ENCODE results near the gene HOMEZ. TPM values are rescaled to one million over a fixed set of nuclear protein-coding genes. Genes with fewer than 3 reads are reported as not detected.
A peak's percentile ranks its signal among the peaks of the same experiment; 100 is the strongest.

The HOMEZ gene
- polyA plus RNA-seq, 10 donors = 8.1 to 11.5 (median 9.8) TPM

DNA sequence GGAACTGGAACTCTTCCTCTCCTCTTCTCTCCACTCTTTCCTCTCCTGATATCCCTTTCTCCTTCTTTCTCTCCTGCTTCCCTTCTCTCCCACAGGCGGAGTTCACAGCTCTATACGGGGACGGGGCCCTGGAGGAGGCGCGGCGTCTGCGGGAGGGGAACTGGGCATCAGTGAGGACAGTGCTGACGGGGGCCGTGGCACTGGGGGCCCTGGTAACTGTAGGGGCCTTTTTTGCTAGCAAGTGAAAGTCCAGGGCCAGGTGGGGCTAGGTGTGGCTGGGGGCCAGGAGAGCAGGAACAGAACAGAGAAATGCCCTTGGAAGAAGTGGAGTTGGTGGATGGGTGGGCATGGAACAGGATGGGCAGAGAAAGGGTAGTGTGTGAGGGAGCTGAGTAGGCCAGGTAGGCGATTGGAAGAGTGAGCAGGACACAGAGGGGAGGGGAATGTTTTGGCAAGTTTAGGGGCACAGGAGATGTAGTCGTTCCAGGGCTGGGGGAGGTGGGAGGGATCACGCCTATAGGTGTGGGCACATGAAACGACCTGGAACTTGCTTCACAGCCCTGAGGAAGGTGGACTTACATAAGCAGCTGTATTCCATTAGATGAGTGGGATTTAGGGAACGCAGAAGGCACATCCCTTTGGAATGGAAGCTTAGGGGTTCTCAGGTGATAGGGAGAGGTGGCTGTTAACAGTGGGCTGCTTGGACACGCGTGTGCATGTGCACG, 23.0 kb upstream of the HOMEZ start:
- DNase-seq = no peak

GRCh38 chr14:23307687-23308644, 22.0 kb upstream of the HOMEZ start:
- DNase-seq = no peak

DNA sequence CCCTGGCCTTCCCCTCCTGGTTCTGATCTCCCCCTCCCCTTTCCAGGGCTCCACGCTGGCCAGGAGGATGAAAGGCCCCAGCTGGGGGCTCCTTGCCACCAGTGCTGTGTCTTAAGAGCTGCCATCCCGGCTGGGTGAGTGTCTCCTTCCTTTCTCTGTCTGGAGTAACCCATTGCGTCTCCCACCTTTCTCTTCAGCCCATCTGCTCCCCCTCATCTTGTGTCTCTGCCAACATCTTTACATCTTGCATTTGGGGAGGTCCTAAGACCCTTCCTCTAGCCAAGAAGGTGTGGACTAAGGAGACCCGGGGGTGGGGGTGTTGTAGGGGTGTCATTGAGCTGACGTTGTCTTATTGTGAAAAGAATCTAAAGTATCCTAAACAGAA, 21.2 kb upstream of the HOMEZ start:
- DNase-seq = no peak

DNA sequence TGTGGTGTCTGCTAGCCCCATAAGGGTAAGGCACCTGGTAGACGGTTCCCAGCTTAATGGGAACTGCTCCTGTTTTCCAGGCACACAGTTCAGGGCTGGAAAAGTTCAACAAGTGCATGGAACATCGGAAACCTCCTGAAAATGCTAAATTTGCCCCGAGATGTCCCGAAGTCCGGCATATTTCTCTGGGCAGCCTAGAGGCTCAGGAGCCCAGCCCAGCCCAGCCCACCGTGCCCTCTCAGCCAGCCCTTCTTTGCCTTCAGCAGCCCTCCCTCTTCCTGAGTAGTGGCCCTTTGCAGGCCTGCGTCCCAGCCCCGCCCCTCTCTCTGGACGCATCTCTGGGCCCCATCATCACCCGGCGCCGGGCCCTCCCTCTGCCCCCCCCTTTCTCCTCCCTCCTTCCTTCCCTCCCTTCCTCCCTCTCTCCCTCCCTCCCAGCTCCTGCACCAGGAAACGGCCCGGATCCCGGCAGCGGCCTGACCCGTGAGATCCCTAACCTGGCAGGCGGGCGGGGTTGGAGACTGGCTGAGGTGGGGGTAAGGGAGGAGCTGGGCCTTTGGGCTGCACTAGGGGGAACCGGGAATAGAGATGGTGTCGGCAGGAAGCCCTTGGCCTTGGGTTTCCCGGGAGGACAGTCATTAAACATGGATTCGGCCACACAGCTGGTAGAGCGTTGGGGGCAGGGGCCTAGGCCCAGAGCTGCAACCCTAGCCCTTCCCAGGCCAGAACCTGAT, 20.6 kb upstream of the HOMEZ start, which contains the start of gene BCL2L2:
TSS of gene BCL2L2 (plus strand) at position 422 of the 734 bp plus-strand sequence. CDS start 935 bp downstream, outside the sequence.
- peak; percentile 88 to 97 (median 94) for DNase-seq

GRCh38 chr14:23302290-23303225, 16.6 kb upstream of the HOMEZ start, which contains the start of gene PPP1R3E:
TSS of gene PPP1R3E (minus strand) at chr14:23302859. CDS start at chr14:23302576, 283 bp downstream.
- DNase-seq = peak; percentile 58 to 90 (median 74)

DNA sequence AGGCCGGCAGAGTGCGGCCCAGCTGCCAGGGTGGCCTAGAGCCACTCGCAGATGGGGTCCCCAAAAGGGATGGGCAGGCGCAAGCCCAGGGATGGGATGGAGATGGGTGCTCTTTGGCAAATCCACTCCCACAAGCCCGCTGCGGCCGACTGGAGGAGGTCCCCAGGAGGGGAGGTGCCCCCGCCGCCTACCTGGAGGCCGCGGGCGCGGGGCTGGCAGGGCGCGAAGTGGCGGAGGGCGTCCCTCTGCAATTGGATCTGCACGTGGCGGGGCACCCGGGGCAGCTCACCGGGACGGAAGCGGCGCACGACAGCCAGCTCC, 16.0 kb upstream of the HOMEZ start:
- DNase-seq = no peak

GRCh38 chr14:23301288-23301968, 15.5 kb upstream of the HOMEZ start:
- DNase-seq = peak; percentile 99 to 100 (median 100)

DNA sequence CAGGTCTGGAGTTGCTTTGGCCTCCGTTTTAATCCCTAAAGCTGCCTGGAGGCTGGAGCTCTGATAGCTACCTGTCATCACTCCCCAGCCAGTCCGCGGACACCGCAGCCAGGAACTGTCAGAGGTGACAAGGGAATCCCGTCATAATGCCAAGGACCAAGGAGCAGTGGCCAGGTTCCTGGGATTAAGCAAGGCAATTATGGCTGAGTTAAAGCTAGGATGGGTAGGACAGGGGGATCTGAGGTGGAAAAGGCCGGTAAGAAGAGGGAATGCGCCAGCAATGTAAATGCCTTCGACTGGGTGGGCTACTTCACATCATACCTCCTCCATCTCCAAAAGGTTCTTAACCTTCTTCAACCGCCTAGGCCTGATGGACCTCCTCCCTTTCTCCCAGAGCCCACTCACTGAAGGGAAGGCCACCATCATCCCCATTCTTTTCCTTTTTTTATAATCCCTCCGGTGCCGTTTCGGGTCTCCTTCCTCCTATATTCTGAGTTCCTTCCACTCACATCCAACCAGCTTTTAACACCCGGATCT, 14.8 kb upstream of the HOMEZ start:
- no peak for DNase-seq

GRCh38 chr14:23299986-23300686, 14.2 kb upstream of the HOMEZ start:
- no peak for DNase-seq

DNA sequence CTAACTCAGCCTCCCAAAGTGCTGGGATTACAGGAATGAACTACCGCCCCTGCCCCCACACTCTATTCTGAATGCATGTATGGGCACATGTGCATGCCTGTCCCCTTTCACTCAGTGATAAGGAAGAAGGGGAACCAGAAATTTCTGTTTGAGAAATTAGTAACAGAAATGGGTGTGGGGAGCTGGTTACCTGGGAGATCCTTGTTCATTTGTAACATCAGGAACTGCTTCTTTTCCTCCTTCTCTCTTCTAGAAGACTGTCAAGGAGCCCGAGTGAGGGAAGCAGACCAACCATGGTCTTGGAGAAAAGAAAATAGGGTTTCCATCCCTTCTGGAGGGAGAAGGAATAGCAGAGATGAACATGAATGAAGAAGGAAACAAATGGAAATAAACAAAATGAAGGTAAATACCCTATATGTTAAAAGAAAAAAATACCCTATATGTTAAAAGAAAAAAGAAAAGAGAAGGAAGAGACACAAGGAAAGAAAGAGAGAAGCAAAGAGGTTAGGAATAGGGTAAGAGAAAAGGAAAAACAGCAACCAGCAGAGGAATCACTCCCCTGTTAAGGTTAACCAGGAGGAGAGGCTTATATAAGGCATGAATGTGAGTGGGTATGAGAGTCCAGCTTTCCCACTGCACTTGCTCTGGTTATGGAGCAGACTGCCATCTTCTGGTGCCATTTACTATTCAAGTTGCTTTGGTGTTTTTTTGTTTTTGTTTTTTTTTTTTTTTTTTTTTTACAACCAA, 13.5 kb upstream of the HOMEZ start:
- no peak for DNase-seq

GRCh38 chr14:23297611-23298277, 11.8 kb upstream of the HOMEZ start:
- DNase-seq = no peak

DNA sequence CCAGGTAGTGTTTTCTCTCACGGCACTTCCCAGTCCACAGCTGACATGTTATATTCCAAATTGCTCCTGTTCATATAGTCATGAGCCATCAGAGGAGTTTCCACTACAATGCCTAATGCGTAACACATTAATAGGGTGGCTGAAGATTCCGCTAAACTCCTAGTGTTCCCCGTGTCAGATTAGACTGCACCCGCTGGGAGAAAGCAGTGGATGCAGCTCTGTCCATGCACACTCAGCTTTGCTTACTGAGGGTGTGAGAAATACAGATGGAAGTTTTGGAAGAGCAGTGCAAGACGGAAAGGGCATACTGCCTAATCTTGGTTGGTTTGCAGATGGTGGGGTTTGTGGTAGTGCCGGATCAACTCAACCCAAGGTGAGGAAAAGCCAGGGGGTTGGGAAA, 11.2 kb upstream of the HOMEZ start:
- no peak for DNase-seq

DNA sequence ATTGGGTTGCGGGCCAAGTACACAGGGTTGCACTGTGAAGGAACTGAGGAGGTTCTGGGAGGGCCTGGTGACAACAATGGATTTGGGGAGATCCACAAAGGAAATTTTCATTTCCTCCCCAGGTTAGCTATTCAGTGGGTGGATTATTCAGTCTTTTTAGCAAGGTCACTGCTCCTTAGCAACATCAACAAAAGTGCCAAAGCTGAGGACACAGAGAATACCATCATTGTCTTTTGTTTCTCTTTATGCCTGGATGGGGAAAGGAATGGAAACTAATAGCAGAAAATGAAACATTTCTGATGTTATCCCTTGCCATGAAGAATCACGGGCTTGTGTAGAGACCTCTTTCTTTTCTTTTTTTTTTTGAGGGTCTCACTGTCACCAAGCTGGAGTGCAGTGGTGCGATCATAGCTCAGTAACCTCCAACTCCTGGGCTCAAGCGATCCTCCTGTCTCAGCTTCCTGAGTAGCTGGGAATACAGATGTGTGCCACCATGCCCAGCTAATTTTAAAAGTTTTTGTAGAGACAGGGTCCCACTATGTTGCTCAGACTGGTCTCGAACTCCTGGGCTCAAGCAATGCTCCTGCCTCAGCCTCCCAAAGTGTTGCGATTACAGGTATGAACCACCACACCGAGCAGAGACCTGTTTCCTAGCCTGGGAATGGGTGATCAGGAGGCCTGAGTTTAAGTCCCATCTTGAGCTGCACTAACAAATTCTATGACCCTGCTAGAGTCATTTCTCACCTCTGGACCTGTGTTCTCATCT, 10.3 kb upstream of the HOMEZ start:
- no peak for DNase-seq

DNA sequence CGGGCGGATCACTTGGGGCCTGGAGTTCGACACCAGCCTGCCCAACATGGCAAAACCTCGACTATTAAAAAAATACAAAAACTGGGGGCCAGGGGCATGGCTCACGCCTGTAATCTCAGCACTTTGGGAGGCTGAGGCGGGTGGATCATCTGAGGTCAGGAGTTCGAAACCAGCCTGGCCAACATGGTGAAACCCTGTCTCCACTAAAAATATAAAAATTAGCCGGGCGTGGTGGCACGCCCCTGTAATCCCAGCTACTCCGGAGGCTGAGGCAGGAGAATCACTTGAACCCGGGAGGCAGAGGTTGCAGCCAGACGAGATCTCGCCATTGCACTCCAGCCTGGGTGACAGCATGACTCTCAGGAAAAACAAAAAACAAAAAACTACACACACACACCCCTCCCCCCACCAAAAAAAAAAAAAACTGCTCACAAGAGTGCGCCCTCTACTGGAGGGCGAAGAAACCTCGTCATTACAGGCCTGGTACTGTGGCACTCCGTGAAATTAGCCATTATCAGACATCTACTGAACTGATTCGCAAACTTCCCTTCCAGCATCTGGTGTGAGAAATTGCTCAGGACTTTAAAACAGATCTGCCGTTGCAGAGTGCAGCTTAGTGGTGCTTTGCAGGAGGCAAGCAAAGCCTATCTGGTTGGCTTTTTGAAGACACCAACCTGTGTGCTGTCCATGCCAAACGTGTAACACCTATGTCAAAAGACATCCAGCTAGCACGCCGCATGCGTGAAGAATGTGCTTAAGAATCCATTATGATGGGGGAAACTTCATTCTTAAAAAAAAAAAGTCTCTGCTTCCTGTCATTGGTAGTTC, 9.0 kb upstream of the HOMEZ start:
- peak; percentile 19 to 63 (median 54) for DNase-seq

GRCh38 chr14:23286902-23287479, 1.1 kb upstream of the HOMEZ start:
- DNase-seq = no peak

- DNase-seq = peak in 1 of 3 donors; percentile 44
These were observed 357 bp downstream of the HOMEZ start for GRCh38 chr14:23285530-23286019.
